Upper lobe of right lung (tissue), 1 donor: ENCODE data around the gene NBAS. TPM values are rescaled to one million over a fixed set of nuclear protein-coding genes. Genes with fewer than 3 reads are reported as not detected.

Experiments
- ATAC-seq: fragments of 200-7000 bp; cut with Tn5 transposase; one replicate; pipeline ENCODE4 v1.9.1; 2020; ENCODE audit warnings: mild to moderate bottlenecking, moderate library complexity
- DNase-seq: peaks from one replicate; pipeline ENCODE4 v3.0.0-alpha.2; 2020
- H3K27ac ChIP-seq: fragments of 200-600 bp; one replicate; pipeline ENCODE4 v1.8.0; 2022
- H3K27me3 ChIP-seq: fragments of 200-600 bp; one replicate; pipeline ENCODE4 v1.8.0; 2022; ENCODE audit warnings: mild to moderate bottlenecking
- H3K36me3 ChIP-seq: fragments of 200-600 bp; one replicate; pipeline ENCODE4 v1.8.0; 2022
- H3K4me1 ChIP-seq: fragments of 200-600 bp; one replicate; pipeline ENCODE4 v1.8.0; 2022
- H3K4me3 ChIP-seq: fragments of 200-600 bp; one replicate; pipeline ENCODE4 v1.8.0; 2022; ENCODE audit warnings: mild to moderate bottlenecking
- H3K9me3 ChIP-seq: fragments of 200-600 bp; one replicate; pipeline ENCODE4 v1.8.0; 2022
- CTCF ChIP-seq: fragments of 200-600 bp; IDR thresholded peaks from one replicate; pipeline ENCODE4 v1.8.0; 2022; ENCODE audit warnings: antibody characterized with exemption
- intact Hi-C: fragments of 100-400 bp; cut with DNase I; formaldehyde crosslinking; loops from one replicate; pipeline ENCODE4 v1.11.0; 2022
- total RNA-seq: library from RNA; stranded (reverse); fragmentation: NEBNext Ultra II Directional; extraction: Animal tissue kit (Norgen Biotek cat#: 25700); gene quantifications from one replicate; pipeline ENCODE4 v1.2.1, GENCODE V29; 2021
- donor health status: DM: no; HTN: yes; CAD: no; lungs with severe emphysema.

NBAS gene
- total RNA-seq, 1 donor from 2014 or later = 38.8 TPM

- intact Hi-C loops = no loop called here
- no peak for ATAC-seq
Measured at GRCh38 chr2:15435474-15435873, 125.7 kb downstream of the NBAS start.

GRCh38 chr2:15432642-15433256, 128.4 kb downstream of the NBAS start:
- Histone ChIP-seq H3K27me3 (no peaks in the 10 kb centered on the region), H3K4me3 (no peak overlapping the region), H3K4me1 (no peaks in the 10 kb centered on the region), H3K27ac (no peak overlapping the region), H3K9me3 (no peaks in the 10 kb centered on the region), H3K36me3 (no peaks in the 10 kb centered on the region)
- DNase-seq (no peak), ATAC-seq (no peak)
- intact Hi-C loops = no loop called here
- TF ChIP-seq CTCF = no peak

More at GRCh38 chr2:15435474-15435873, 125.7 kb downstream of the NBAS start:
- H3K4me3 ChIP-seq = no peak overlapping the region
- no peaks in the 10 kb centered on the region for H3K4me1 ChIP-seq
- H3K36me3 ChIP-seq = no peaks in the 10 kb centered on the region
- no peaks in the 10 kb centered on the region for H3K27me3 ChIP-seq
- H3K27ac ChIP-seq = no peak overlapping the region
- no peaks in the 10 kb centered on the region for H3K9me3 ChIP-seq
- no peak for TF ChIP-seq CTCF
- no peak for DNase-seq

GRCh38 chr2:15429032-15429431, 132.1 kb downstream of the NBAS start:
- ATAC-seq (no peak), DNase-seq (no peak)
- TF ChIP-seq CTCF = no peak
- no peaks in the 10 kb centered on the region for H3K27me3 ChIP-seq
- H3K4me1 ChIP-seq = no peaks in the 10 kb centered on the region
- intact Hi-C loops = no loop called here
- peaks cover 6% of the 10 kb centered on the region for H3K36me3 ChIP-seq
- H3K9me3 ChIP-seq = no peaks in the 10 kb centered on the region
- no peak overlapping the region for H3K27ac ChIP-seq
- H3K4me3 ChIP-seq = no peak overlapping the region

GRCh38 chr2:15427987-15428386, 133.1 kb downstream of the NBAS start:
- H3K36me3 ChIP-seq = peaks cover 16% of the 10 kb centered on the region
- ATAC-seq = no peak
- intact Hi-C loops = no loop called here

GRCh38 chr2:15426606-15427005, 134.5 kb downstream of the NBAS start:
- Histone ChIP-seq H3K27me3 (no peaks in the 10 kb centered on the region), H3K27ac (no peak overlapping the region), H3K4me3 (no peak overlapping the region), H3K36me3 (peaks cover 16% of the 10 kb centered on the region), H3K4me1 (no peaks in the 10 kb centered on the region), H3K9me3 (no peaks in the 10 kb centered on the region)
- no peak for ATAC-seq
- DNase-seq = no peak
- TF ChIP-seq CTCF = no peak
- intact Hi-C loops = no loop called here

More at GRCh38 chr2:15427987-15428386, 133.1 kb downstream of the NBAS start:
- TF ChIP-seq CTCF = no peak
- no peaks in the 10 kb centered on the region for H3K4me1 ChIP-seq
- DNase-seq = no peak
- H3K4me3 ChIP-seq = no peak overlapping the region
- H3K27me3 ChIP-seq = no peaks in the 10 kb centered on the region
- H3K9me3 ChIP-seq = no peaks in the 10 kb centered on the region
- H3K27ac ChIP-seq = no peak overlapping the region

- TF ChIP-seq CTCF = no peak
- peaks cover 16% of the 10 kb centered on the region for H3K36me3 ChIP-seq
- DNase-seq (no peak), ATAC-seq (no peak)
- no peak overlapping the region for H3K27ac ChIP-seq
- no peaks in the 10 kb centered on the region for H3K4me1 ChIP-seq
- no peaks in the 10 kb centered on the region for H3K27me3 ChIP-seq
- intact Hi-C loops = no loop called here
- H3K9me3 ChIP-seq = no peaks in the 10 kb centered on the region
- no peak overlapping the region for H3K4me3 ChIP-seq
Measured at GRCh38 chr2:15425712-15426111, 135.4 kb downstream of the NBAS start.
